Common myeloid progenitor, CD34-positive (primary cell): ENCODE data around the gene ABCC10.

Experiments
- CTCF ChIA-PET: fragments of 350-600 bp; sonication (Branson Sonifier 250); formaldehyde crosslinking; loops from one replicate; lab custom pipeline; 2021; ENCODE audit warnings: antibody characterized with exemption; lab: Charles Lee
- POLR2A ChIA-PET: fragments of 350-600 bp; sonication (Branson Sonifier 250); formaldehyde crosslinking; loops from one replicate; lab custom pipeline; 2021; ENCODE audit warnings: antibody characterized with exemption; lab: Charles Lee
- DNase-seq, 3 donors: peaks; one replicate each; pipeline versions ENCODE4 v3.0.0 to v3.0.0-alpha.2; 2013
- H3K27ac ChIP-seq, 2 experiments: 1 replicate in 1 of 2; 2 replicates in 1 of 2; pipeline ENCODE4 v1.7.0; 2013; ENCODE audit warnings: inconsistent platforms in 2 of 2, low read length in 2 of 2, mild to moderate bottlenecking in 2 of 2, low read depth in 1 of 2, moderate library complexity in 1 of 2; ENCODE audit not compliant: severe bottlenecking in 2 of 2, insufficient read depth in 1 of 2, poor library complexity in 1 of 2
- H3K27me3 ChIP-seq, 5 experiments: replicated peaks in 2 of 5; 1 replicate in 3 of 5; 2 replicates in 2 of 5; pipeline versions ENCODE4 v1.6.1 to v1.7.0; 2013; ENCODE audit warnings: low read length in 4 of 5, mild to moderate bottlenecking in 2 of 5, moderate library complexity in 2 of 5, inconsistent platforms in 1 of 5; ENCODE audit not compliant: insufficient read depth in 5 of 5, control insufficient read depth in 4 of 5
- H3K36me3 ChIP-seq, 4 experiments: 1 replicate in 2 of 4; 2 replicates in 2 of 4; pipeline versions ENCODE4 v1.6.1 to v1.7.0; 2013; ENCODE audit warnings: low read length in 3 of 4, control low read depth in 1 of 4, mild to moderate bottlenecking in 1 of 4; ENCODE audit not compliant: control insufficient read depth in 4 of 4, insufficient read depth in 4 of 4
- H3K4me1 ChIP-seq, 4 experiments: 1 replicate in 3 of 4; 2 replicates in 1 of 4; pipeline versions ENCODE4 v1.6.1 to v1.7.1; 2013; ENCODE audit warnings: low read length in 3 of 4, mild to moderate bottlenecking in 3 of 4, control low read depth in 1 of 4, inconsistent platforms in 1 of 4, moderate library complexity in 1 of 4; ENCODE audit not compliant: control insufficient read depth in 4 of 4, insufficient read depth in 4 of 4; ENCODE audit errors: control extremely low read depth in 1 of 4
- H3K4me3 ChIP-seq, 7 experiments: 1 replicate in 4 of 7; 2 replicates in 3 of 7; pipeline versions ENCODE4 v1.5.1 to v1.7.0; 2013; ENCODE audit warnings: mild to moderate bottlenecking in 7 of 7, low read length in 6 of 7, moderate library complexity in 6 of 7, inconsistent platforms in 2 of 7, low read depth in 2 of 7, control low read depth in 1 of 7; ENCODE audit not compliant: insufficient read depth in 4 of 7, control insufficient read depth in 1 of 7; ENCODE audit errors: extremely low read depth in 1 of 7
- H3K9me3 ChIP-seq, 5 experiments: 1 replicate in 4 of 5; 2 replicates in 1 of 5; pipeline versions ENCODE4 v1.6.1 to v1.7.1; 2013; ENCODE audit warnings: low read length in 4 of 5, mild to moderate bottlenecking in 2 of 5, inconsistent platforms in 1 of 5, low read depth in 1 of 5, moderate library complexity in 1 of 5; ENCODE audit not compliant: control insufficient read depth in 4 of 5, insufficient read depth in 2 of 5; ENCODE audit errors: control extremely low read depth in 1 of 5
- WGBS: methylation state at CpG from one replicate; pipeline ENCODE4 v1.1.5; 2013; ENCODE audit not compliant: insufficient coverage; 5-methylcytosine and 5-hydroxymethylcytosine counted together

Gene ABCC10

DNA sequence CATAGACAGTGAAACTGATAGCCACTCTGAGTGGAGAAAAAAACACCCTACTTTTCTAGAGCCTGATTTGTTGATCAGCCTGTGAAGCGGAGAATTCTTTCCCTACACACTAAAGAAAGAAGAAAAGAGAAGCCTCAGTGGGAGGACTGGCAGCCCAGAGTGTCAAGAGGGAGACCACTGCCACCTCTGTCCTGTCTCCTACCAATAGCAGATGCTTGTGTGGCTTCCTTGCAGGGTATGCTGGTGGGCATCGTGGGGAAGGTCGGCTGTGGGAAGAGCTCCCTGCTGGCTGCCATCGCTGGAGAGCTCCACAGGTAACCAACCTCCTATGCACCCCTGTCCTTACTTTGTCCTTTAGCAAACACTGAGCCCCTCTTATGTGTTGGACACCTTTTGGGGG is 10.4 kb downstream of the ABCC10 start:
- Histone ChIP-seq H3K4me1 (no peaks in the 10 kb centered on the region), H3K27me3 (no peaks in the 10 kb centered on the region), H3K9me3 (no peaks in the 10 kb centered on the region), H3K4me3 (no peak overlapping the region), H3K27ac (no peak overlapping the region), H3K36me3 (peaks cover 4 to 42% (median 28%) of the 10 kb centered on the region in 4 experiments)
- WGBS: 92% methylated on average over 3 of the region's 4 CpGs
- ChIA-PET CTCF (interaction anchor here (1.8 to 2.3 kb wide), 2 partner anchors 10 to 18 kb away, joined by 7 to 10 read pairs; partner anchors contain the start of genes ABCC10 and DLK2), POLR2A (no interaction called here)
- DNase-seq: no peak

DNA sequence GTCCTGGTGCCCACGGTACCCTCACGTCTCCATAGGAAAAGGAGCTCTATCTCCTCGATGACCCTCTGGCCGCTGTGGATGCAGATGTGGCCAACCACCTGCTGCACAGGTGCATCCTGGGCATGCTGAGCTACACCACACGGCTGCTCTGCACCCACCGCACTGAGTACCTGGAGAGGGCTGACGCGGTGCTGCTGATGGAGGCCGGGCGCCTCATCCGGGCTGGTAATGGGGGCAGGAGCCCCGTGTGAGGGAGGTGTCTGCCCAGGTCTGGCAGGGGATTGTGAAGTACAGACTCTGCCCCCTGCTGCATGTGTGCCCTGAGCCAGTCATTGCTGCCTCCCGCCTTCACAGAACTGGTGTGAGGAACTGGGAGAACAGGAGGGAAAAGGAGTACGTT is 15.6 kb downstream of the ABCC10 start:
- Histone ChIP-seq H3K36me3 (peaks cover 3 to 73% (median 38%) of the 10 kb centered on the region in 4 experiments), H3K4me1 (no peaks in the 10 kb centered on the region), H3K9me3 (no peaks in the 10 kb centered on the region), H3K27me3 (no peaks in the 10 kb centered on the region), H3K4me3 (no peak overlapping the region), H3K27ac (no peak overlapping the region)
- DNase-seq: no peak
- ChIA-PET CTCF (interaction anchor here (1.6 kb wide), 1 partner anchor 72 kb away, joined by 3 read pairs; no protein-coding TSS in a partner anchor), POLR2A (interaction anchor here (1.2 kb wide), 1 partner anchor 643 kb away, joined by 5 read pairs; no protein-coding TSS in a partner anchor)
- WGBS: 93% methylated on average over 14 of the region's 14 CpGs

DNA sequence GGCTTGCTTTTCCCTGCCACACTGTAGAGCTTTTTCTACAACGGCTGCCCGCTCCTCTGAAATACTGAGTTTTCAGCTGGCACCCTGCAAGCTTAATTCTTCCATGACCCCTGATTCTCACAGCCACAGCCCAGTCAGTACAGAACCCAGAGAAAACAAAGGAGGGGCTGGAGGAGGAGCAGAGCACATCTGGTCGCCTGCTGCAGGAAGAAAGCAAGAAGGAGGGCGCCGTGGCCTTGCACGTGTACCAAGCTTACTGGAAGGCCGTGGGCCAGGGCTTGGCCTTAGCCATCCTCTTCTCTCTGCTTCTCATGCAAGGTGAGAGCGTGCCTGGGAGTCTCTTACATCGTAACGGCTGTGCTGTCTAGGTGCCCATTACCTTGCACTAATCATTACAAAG is 16.7 kb downstream of the ABCC10 start:
- no peak for DNase-seq
- ChIA-PET CTCF (interaction anchor here (1.3 to 1.6 kb wide), 3 partner anchors 9 to 73 kb away, joined by 3 to 5 read pairs (median 5); no protein-coding TSS in a partner anchor), POLR2A (no interaction called here)
- H3K4me3 ChIP-seq: no peak overlapping the region
- 100% methylated on average over 8 of the region's 10 CpGs for WGBS
- no peaks in the 10 kb centered on the region for H3K9me3 ChIP-seq
- H3K36me3 ChIP-seq: peaks cover 3 to 74% (median 36%) of the 10 kb centered on the region in 4 experiments
- H3K4me1 ChIP-seq: no peaks in the 10 kb centered on the region
- no peaks in the 10 kb centered on the region for H3K27me3 ChIP-seq
- H3K27ac ChIP-seq: no peak overlapping the region

DNA sequence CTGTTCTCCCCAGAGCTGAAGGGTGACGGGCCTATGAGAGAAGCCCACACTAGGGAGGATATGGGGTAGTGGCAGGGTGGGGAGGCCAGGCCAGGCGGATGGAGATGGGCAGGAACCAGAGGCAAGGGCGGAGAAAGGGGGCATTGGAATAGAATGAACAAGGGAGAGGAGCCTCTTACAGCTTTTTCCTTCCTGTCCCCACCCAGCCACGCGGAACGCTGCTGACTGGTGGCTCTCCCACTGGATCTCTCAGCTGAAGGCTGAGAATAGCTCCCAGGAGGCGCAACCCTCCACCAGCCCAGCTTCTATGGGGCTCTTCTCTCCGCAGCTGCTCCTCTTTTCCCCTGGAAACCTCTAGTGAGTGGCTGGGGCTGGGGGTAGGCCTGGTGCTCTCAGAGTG is 17.2 kb downstream of the ABCC10 start:
- DNase-seq: no peak
- Histone ChIP-seq H3K4me1 (no peaks in the 10 kb centered on the region), H3K36me3 (peaks cover 3 to 79% (median 38%) of the 10 kb centered on the region in 4 experiments), H3K9me3 (no peaks in the 10 kb centered on the region), H3K4me3 (no peak overlapping the region), H3K27ac (no peak overlapping the region), H3K27me3 (no peaks in the 10 kb centered on the region)
- ChIA-PET CTCF (interaction anchor here (1.3 to 1.6 kb wide), 2 partner anchors 9 to 10 kb away, joined by 5 read pairs; no protein-coding TSS in a partner anchor), POLR2A (no interaction called here)
- WGBS: 87% methylated on average over 6 of the region's 8 CpGs

DNA sequence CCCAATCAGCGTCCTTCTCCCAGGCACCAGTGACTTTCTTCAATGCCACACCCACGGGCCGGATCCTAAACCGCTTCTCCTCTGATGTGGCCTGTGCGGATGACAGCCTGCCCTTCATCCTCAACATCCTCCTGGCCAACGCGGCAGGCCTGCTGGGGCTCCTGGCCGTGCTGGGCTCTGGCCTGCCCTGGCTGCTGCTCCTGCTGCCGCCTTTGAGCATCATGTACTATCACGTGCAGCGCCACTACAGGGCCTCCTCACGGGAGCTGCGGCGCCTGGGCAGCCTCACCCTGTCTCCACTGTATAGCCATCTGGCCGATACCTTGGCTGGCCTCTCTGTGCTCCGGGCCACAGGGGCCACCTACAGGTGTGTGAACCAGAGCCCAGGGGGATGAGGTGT is 18.2 kb downstream of the ABCC10 start:
- POLR2A ChIA-PET: no interaction called here
- Histone ChIP-seq H3K4me3 (no peak overlapping the region), H3K27me3 (no peaks in the 10 kb centered on the region), H3K4me1 (no peaks in the 10 kb centered on the region), H3K9me3 (no peaks in the 10 kb centered on the region), H3K36me3 (peaks cover 3 to 86% (median 46%) of the 10 kb centered on the region in 4 experiments), H3K27ac (no peak overlapping the region)
- CTCF ChIA-PET: interaction anchor here (2.9 kb wide), 1 partner anchor 12 kb away, joined by 7 read pairs; no protein-coding TSS in a partner anchor
- no peak for DNase-seq
- 99% methylated on average over 16 of the region's 16 CpGs for WGBS

DNA sequence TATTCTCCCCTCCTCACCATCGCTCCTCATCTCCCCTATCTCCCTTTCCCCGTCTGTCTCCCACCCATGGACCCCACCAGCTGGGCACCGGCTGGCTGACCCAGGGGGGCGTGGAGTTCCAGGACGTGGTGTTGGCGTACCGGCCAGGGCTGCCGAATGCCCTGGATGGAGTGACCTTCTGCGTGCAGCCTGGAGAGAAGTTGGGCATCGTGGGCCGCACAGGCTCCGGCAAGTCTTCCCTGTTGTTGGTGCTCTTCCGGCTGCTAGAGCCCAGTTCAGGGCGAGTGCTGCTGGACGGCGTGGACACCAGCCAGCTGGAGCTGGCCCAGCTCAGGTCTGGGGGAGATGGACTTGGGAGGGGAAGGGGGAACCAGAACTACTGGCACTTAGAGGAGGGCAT is 20.3 kb downstream of the ABCC10 start:
- no peak for DNase-seq
- Histone ChIP-seq H3K27me3 (no peaks in the 10 kb centered on the region), H3K36me3 (peaks cover 3 to 81% (median 53%) of the 10 kb centered on the region in 4 experiments), H3K4me3 (no peak overlapping the region), H3K27ac (no peak overlapping the region), H3K4me1 (no peaks in the 10 kb centered on the region), H3K9me3 (no peaks in the 10 kb centered on the region)
- 93% methylated on average over 16 of the region's 16 CpGs for WGBS
- POLR2A ChIA-PET: no interaction called here
- CTCF ChIA-PET: interaction anchor here (0.9 to 2.9 kb wide), 3 partner anchors 14 to 51 kb away, joined by 3 to 7 read pairs (median 3); no protein-coding TSS in a partner anchor

DNA sequence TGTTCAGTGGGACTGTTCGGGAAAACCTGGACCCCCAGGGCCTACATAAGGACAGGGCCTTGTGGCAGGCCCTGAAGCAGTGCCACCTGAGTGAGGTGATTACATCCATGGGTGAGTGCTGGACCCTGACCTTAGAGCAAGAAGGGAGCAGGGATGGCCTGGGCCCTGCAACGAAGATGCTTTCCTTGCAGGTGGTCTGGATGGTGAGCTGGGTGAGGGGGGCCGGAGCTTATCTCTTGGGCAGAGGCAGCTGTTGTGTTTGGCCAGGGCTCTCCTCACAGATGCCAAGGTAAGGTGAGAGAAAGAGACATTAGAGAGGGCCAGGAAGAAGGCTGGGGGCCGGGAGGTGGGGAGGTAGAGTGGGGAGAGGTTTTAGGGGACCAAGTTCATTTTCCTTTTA is 21.6 kb downstream of the ABCC10 start:
- peaks cover 0 to 76% (median 44%) of the 10 kb centered on the region in 4 experiments for H3K36me3 ChIP-seq
- no peaks in the 10 kb centered on the region for H3K27me3 ChIP-seq
- no peak for DNase-seq
- H3K27ac ChIP-seq: no peak overlapping the region
- H3K9me3 ChIP-seq: no peaks in the 10 kb centered on the region
- H3K4me3 ChIP-seq: no peak overlapping the region
- ChIA-PET CTCF (no interaction called here), POLR2A (no interaction called here)
- WGBS: 96% methylated on average over 4 of the region's 4 CpGs
- no peaks in the 10 kb centered on the region for H3K4me1 ChIP-seq
